ENCODE results near the gene ZNF385B.

DNA sequence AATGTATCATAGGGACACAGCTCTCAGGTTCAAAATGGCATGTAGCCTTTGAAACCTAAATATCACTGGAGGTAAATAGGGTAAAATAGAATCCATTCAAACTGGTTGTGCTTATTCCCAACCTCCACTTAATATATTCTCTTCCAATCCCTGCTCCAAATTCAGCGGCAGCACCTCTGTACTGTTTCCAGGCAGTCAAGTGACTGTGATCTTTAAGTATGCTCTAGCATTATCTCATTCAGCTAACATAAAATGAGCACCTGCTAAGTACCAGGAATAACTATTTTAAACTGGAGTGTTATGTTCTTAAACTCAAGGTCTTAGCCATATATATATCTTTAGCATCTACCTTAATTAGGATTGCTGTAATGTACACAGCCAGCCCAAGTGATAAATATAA lies 327.5 kb downstream of the ZNF385B start:
- TF ChIP-seq, protein P1, sequence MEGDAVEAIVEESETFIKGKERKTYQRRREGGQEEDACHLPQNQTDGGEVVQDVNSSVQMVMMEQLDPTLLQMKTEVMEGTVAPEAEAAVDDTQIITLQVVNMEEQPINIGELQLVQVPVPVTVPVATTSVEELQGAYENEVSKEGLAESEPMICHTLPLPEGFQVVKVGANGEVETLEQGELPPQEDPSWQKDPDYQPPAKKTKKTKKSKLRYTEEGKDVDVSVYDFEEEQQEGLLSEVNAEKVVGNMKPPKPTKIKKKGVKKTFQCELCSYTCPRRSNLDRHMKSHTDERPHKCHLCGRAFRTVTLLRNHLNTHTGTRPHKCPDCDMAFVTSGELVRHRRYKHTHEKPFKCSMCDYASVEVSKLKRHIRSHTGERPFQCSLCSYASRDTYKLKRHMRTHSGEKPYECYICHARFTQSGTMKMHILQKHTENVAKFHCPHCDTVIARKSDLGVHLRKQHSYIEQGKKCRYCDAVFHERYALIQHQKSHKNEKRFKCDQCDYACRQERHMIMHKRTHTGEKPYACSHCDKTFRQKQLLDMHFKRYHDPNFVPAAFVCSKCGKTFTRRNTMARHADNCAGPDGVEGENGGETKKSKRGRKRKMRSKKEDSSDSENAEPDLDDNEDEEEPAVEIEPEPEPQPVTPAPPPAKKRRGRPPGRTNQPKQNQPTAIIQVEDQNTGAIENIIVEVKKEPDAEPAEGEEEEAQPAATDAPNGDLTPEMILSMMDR (IDR thresholded peaks at IDR 0.05), result no peak
- TF ChIP-seq EP300 (IDR thresholded peaks at IDR 0.05), result no peak

Data from ovary (tissue), 3 donors.